ENCODE measurements around the gene RHOT2. TPM values are rescaled to one million over a fixed set of nuclear protein-coding genes. Genes with fewer than 3 reads are reported as not detected.

Gene RHOT2
- total RNA-seq, 2 donors from 2014 or later: 62.0 to 80.4 TPM

DNA sequence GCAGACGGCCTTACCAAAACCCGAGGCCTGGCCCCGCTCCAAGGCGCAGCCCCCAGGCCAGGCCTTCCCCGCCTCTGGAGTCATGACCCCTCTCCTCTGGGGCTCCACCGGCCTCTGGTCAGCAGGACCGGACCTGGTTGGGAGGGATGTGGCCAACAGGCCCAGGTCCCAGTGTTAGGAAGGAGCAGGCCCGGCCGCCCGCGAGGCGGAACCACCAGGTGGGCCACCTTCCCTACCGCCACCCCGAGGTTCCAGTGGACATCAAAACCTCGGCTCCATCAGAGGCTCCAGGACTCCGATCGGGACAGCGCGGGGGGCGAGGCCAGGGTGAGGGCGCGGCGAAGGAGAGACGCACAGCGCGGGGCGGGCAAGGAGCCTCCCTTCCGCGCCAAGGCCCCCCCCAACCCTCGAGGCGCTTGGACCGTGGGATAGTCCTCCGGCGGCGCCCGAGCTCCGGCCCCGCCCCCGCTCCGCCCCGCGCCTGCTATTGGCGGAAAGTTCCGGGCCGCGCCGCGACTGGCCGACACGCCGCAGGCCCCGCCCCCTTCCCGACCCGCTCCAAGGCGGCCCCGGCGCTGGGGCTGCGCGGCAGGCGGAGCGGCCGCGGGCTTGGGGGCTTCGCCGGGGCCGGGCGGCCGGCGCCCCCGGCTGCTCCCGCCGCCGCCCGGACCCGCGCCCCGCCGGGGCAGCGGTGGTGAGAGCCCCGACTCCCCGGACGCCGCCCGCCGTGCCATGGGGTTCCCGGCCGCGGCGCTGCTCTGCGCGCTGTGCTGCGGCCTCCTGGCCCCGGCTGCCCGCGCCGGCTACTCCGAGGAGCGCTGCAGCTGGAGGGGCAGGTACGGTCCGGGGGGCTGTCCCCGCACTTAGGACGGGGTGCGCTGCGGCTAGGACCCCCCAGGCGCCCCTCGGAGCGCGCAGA, 46.9 kb downstream of the RHOT2 start, which contains the start of gene METRN:
TSS of gene METRN (plus strand) at position 561 of the 919 bp plus-strand sequence. CDS start at position 733, 172 bp downstream.
- TF ChIP-seq, protein P1, sequence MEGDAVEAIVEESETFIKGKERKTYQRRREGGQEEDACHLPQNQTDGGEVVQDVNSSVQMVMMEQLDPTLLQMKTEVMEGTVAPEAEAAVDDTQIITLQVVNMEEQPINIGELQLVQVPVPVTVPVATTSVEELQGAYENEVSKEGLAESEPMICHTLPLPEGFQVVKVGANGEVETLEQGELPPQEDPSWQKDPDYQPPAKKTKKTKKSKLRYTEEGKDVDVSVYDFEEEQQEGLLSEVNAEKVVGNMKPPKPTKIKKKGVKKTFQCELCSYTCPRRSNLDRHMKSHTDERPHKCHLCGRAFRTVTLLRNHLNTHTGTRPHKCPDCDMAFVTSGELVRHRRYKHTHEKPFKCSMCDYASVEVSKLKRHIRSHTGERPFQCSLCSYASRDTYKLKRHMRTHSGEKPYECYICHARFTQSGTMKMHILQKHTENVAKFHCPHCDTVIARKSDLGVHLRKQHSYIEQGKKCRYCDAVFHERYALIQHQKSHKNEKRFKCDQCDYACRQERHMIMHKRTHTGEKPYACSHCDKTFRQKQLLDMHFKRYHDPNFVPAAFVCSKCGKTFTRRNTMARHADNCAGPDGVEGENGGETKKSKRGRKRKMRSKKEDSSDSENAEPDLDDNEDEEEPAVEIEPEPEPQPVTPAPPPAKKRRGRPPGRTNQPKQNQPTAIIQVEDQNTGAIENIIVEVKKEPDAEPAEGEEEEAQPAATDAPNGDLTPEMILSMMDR (IDR thresholded peaks at IDR 0.05): no peak
- Histone ChIP-seq H3K27me3 (replicated peaks; ENCODE audit: insufficient read depth) (no peaks in the 10 kb centered on the region), H3K36me3 (no peaks in the 10 kb centered on the region), H3K9me3 (no peaks in the 10 kb centered on the region), H3K27ac (no peak within 1 kb of the TSS), H3K4me1 (ENCODE audit: control insufficient read depth in 1 of 2, low read depth in 2 of 2) (peaks cover 11 to 28% of the 10 kb centered on the region in 2 donors), H3K4me3 (peak within 1 kb of the TSS; percentile 81)
- peak; percentile 57 for DNase-seq (ENCODE audit: low spot score)
- ATAC-seq (ENCODE audit: insufficient number of reproducible peaks, low FRiP score, low read depth): peak; percentile 87

DNA sequence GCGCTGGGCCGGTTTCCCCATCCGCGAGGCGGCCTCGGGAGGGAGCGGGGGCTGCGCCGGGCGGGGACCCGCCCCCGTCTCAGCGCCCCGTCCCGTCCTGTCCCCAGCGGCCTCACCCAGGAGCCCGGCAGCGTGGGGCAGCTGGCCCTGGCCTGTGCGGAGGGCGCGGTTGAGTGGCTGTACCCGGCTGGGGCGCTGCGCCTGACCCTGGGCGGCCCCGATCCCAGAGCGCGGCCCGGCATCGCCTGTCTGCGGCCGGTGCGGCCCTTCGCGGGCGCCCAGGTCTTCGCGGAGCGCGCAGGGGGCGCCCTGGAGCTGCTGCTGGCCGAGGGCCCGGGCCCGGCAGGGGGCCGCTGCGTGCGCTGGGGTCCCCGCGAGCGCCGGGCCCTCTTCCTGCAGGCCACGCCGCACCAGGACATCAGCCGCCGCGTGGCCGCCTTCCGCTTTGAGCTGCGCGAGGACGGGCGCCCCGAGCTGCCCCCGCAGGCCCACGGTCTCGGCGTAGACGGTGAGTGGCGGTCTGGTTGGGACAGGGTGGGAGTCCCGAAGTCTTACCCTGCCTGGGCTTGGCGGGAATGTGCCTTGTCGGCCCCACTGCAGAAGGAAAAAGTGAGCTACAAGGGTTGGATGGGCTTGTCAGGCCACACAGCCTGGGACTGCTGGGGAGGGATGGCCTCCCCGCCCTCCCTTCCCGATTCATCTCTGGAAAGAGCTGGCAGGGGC, 47.7 kb downstream of the RHOT2 start:
- no peaks in the 10 kb centered on the region for H3K27me3 ChIP-seq (replicated peaks; ENCODE audit: insufficient read depth)
- H3K27ac ChIP-seq: no peak overlapping the region
- TF ChIP-seq, protein P1 (IDR thresholded peaks at IDR 0.05): no peak
- H3K4me1 ChIP-seq (ENCODE audit: control insufficient read depth in 1 of 2, low read depth in 2 of 2): peaks cover 15 to 32% of the 10 kb centered on the region in 2 donors
- ATAC-seq (ENCODE audit: insufficient number of reproducible peaks, low FRiP score, low read depth) (no peak), DNase-seq (ENCODE audit: low spot score) (no peak)
- no peaks in the 10 kb centered on the region for H3K9me3 ChIP-seq
- H3K36me3 ChIP-seq: no peaks in the 10 kb centered on the region
- peak overlapping the region; percentile 81 for H3K4me3 ChIP-seq

DNA sequence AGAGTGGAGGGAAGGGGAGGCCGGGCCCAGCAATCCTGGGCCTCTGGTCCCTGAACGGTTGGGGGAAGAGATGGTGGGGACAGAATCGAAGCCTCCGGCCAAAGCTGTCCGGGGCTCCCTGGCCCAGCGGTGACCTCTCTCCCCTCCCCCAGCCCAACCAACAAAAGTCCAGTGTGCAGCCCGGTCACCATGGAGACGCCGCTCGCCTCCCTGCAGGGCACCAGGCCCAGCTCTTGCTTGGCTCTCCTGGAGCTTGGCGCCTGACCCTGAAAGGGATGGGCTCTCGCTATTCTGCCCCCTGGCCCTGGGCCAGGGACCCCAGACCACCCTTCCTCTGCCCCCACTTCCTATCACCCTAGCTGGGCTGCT, 48.3 kb downstream of the RHOT2 start:
- H3K36me3 ChIP-seq: no peaks in the 10 kb centered on the region
- H3K9me3 ChIP-seq: no peaks in the 10 kb centered on the region
- DNase-seq (ENCODE audit: low spot score) (no peak), ATAC-seq (ENCODE audit: insufficient number of reproducible peaks, low FRiP score, low read depth) (no peak)
- TF ChIP-seq, protein P1 (IDR thresholded peaks at IDR 0.05): no peak
- peaks cover 15 to 32% of the 10 kb centered on the region in 2 donors for H3K4me1 ChIP-seq (ENCODE audit: control insufficient read depth in 1 of 2, low read depth in 2 of 2)
- H3K27ac ChIP-seq: no peak overlapping the region
- peak overlapping the region; percentile 81 for H3K4me3 ChIP-seq
- H3K27me3 ChIP-seq (replicated peaks; ENCODE audit: insufficient read depth): no peaks in the 10 kb centered on the region

DNA sequence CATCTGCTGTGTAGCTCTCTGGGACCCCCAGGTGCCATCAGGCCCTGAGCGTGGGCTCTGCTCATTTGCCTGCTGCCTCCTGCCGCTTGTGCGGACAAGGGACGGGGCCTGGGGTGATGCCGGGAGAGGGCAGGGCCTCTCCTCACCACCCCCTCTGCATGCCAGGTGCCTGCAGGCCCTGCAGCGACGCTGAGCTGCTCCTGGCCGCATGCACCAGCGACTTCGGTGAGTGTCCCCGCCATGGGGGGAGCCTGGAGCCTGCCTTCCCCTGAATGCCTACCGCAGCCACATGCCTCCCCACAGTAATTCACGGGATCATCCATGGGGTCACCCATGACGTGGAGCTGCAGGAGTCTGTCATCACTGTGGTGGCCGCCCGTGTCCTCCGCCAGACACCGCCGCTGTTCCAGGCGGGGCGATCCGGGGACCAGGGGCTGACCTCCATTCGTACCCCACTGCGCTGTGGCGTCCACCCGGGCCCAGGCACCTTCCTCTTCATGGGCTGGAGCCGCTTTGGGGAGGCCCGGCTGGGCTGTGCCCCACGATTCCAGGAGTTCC, 48.9 kb downstream of the RHOT2 start:
- Histone ChIP-seq H3K27me3 (replicated peaks; ENCODE audit: insufficient read depth) (no peaks in the 10 kb centered on the region), H3K4me1 (ENCODE audit: control insufficient read depth in 1 of 2, low read depth in 2 of 2) (peaks cover 20 to 37% of the 10 kb centered on the region in 2 donors), H3K27ac (no peak overlapping the region), H3K9me3 (no peaks in the 10 kb centered on the region), H3K36me3 (no peaks in the 10 kb centered on the region), H3K4me3 (no peak overlapping the region)
- ATAC-seq (ENCODE audit: insufficient number of reproducible peaks, low FRiP score, low read depth): no peak
- DNase-seq (ENCODE audit: low spot score): no peak
- TF ChIP-seq, protein P1 (IDR thresholded peaks at IDR 0.05): no peak

All from thoracic aorta (tissue), 2 donors.